ENCODE measurements around the gene WNT11.

The WNT11 gene

GRCh38 chr11:76239483-76240160 is 33.3 kb upstream of the WNT11 start:
- DNase-seq (ENCODE audit: insufficient read length, low spot score) (no peak), FAIRE-seq (no peak)

GRCh38 chr11:76238551-76238950 is 32.2 kb upstream of the WNT11 start:
- DNase-seq (ENCODE audit: insufficient read length, low spot score) (no peak), FAIRE-seq (no peak)

GRCh38 chr11:76237914-76238313 is 31.6 kb upstream of the WNT11 start:
- FAIRE-seq = no peak
- no peak for DNase-seq (ENCODE audit: insufficient read length, low spot score)

GRCh38 chr11:76237000-76237649 is 30.8 kb upstream of the WNT11 start:
- DNase-seq (ENCODE audit: insufficient read length, low spot score) (no peak), FAIRE-seq (no peak)

- DNase-seq (ENCODE audit: insufficient read length, low spot score) (peak; percentile 74), FAIRE-seq (no peak)
Measured at GRCh38 chr11:76236092-76236999, 30.0 kb upstream of the WNT11 start.

- FAIRE-seq (peak; percentile 88), DNase-seq (ENCODE audit: insufficient read length, low spot score) (peak; percentile 99)
Measured at GRCh38 chr11:76235233-76236091, 29.2 kb upstream of the WNT11 start.

- FAIRE-seq = no peak
- no peak for DNase-seq (ENCODE audit: insufficient read length, low spot score)
Measured at GRCh38 chr11:76234416-76235232, 28.3 kb upstream of the WNT11 start.

- FAIRE-seq (no peak), DNase-seq (ENCODE audit: insufficient read length, low spot score) (no peak)
Measured at GRCh38 chr11:76234021-76234415, 27.7 kb upstream of the WNT11 start.

GRCh38 chr11:76233196-76233921 is 27.1 kb upstream of the WNT11 start:
- FAIRE-seq (no peak), DNase-seq (ENCODE audit: insufficient read length, low spot score) (no peak)

- DNase-seq (ENCODE audit: insufficient read length, low spot score) (no peak), FAIRE-seq (no peak)
Measured at GRCh38 chr11:76232026-76232665, 25.8 kb upstream of the WNT11 start.

GRCh38 chr11:76231121-76231738 is 24.9 kb upstream of the WNT11 start:
- DNase-seq (ENCODE audit: insufficient read length, low spot score) (no peak), FAIRE-seq (no peak)

GRCh38 chr11:76230392-76230791 is 24.1 kb upstream of the WNT11 start:
- DNase-seq (ENCODE audit: insufficient read length, low spot score) (no peak), FAIRE-seq (no peak)

- FAIRE-seq (no peak), DNase-seq (ENCODE audit: insufficient read length, low spot score) (no peak)
Measured at GRCh38 chr11:76229690-76230240, 23.5 kb upstream of the WNT11 start.

GRCh38 chr11:76228875-76229149 is 22.5 kb upstream of the WNT11 start:
- FAIRE-seq (no peak), DNase-seq (ENCODE audit: insufficient read length, low spot score) (no peak)

GRCh38 chr11:76228071-76228874 is 22.0 kb upstream of the WNT11 start:
- no peak for FAIRE-seq
- no peak for DNase-seq (ENCODE audit: insufficient read length, low spot score)

GRCh38 chr11:76226626-76227025 is 20.3 kb upstream of the WNT11 start:
- FAIRE-seq (no peak), DNase-seq (ENCODE audit: insufficient read length, low spot score) (no peak)

GRCh38 chr11:76225122-76225611 is 18.9 kb upstream of the WNT11 start:
- FAIRE-seq = no peak

More at GRCh38 chr11:76225122-76225611, 18.9 kb upstream of the WNT11 start:
- no peak for DNase-seq (ENCODE audit: insufficient read length, low spot score)

Measured in HTR-8/SVneo (cell line).